ENCODE measurements around the gene CEACAM1. TPM values are rescaled to one million over a fixed set of nuclear protein-coding genes. Genes with fewer than 3 reads are reported as not detected.

Gene CEACAM1
- total and polyA plus RNA-seq, 9 of the 15 experiments (the other 6 are each of a cell fraction or from before 2014, with no cell fraction given) = 0.04 to 0.16 (median 0.10) TPM; not detected in 1

DNA sequence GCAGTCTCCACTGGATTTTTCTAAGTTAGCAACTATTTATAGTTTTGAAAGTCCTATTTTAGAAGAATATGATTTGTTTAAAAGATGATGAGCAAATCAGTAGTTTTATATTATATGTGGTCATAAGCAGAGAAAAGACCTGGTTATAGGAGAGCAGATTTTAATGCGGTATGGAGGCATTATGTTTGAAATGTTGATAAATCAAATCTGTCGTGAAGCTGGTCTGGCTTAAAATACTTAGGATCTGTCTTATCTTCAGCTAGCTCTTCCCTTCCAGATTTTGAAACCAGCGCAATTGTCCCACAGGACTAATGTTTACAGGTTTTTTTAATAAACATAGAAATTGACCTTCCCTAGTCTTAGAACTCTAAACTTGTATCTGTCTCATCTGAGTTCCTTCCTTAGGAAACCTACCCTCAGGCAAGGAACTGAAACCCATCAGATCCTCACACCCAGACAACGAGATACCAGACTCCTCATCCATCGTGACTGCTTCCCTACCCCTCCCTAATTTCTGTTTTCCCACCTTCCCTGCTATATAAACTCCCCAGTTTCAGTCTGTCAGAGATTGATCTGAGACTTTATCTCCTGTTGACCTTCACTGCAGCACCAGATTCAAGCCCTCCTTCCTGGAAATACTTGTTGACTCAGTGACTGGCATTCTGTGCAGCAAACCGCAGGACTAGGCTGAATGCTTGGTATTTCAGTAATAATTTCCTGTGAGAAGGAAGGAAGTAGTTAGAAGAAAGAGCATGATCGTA lies 47.8 kb downstream of the CEACAM1 start (continued):
- TF ChIP-seq TAF15 (IDR thresholded peaks at IDR 0.05; ENCODE audit: low read depth, low read length) = no peak
- no peak for TF ChIP-seq ZFP30 (CRISPR knock-in tag; IDR thresholded peaks at IDR 0.05; ENCODE audit: borderline replicate concordance)
- no peak for TF ChIP-seq LARP7 (IDR thresholded peaks at IDR 0.05)
- TF ChIP-seq CHCHD3 (CRISPR knock-in tag; IDR thresholded peaks at IDR 0.05) = no peak
- no peak for TF ChIP-seq IFI16 (CRISPR knock-in tag; IDR thresholded peaks at IDR 0.05)
- no peak for TF ChIP-seq SMAD1 (IDR thresholded peaks at IDR 0.05; ENCODE audit: low read depth, low read length, partially characterized antibody)
- TF ChIP-seq HEY1 (CRISPR knock-in tag; IDR thresholded peaks at IDR 0.05; ENCODE audit: borderline replicate concordance) = no peak
- no peak for TF ChIP-seq TCF3 (CRISPR knock-in tag; IDR thresholded peaks at IDR 0.05)
- TF ChIP-seq NFYB (IDR thresholded peaks at IDR 0.05; ENCODE audit: extremely low read depth, insufficient read length) = no peak
- no peak for TF ChIP-seq SMARCA5 (IDR thresholded peaks at IDR 0.05)
- TF ChIP-seq, protein P1, sequence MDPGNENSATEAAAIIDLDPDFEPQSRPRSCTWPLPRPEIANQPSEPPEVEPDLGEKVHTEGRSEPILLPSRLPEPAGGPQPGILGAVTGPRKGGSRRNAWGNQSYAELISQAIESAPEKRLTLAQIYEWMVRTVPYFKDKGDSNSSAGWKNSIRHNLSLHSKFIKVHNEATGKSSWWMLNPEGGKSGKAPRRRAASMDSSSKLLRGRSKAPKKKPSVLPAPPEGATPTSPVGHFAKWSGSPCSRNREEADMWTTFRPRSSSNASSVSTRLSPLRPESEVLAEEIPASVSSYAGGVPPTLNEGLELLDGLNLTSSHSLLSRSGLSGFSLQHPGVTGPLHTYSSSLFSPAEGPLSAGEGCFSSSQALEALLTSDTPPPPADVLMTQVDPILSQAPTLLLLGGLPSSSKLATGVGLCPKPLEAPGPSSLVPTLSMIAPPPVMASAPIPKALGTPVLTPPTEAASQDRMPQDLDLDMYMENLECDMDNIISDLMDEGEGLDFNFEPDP (CRISPR knock-in tag; IDR thresholded peaks at IDR 0.05) = no peak
- TF ChIP-seq, protein P2, sequence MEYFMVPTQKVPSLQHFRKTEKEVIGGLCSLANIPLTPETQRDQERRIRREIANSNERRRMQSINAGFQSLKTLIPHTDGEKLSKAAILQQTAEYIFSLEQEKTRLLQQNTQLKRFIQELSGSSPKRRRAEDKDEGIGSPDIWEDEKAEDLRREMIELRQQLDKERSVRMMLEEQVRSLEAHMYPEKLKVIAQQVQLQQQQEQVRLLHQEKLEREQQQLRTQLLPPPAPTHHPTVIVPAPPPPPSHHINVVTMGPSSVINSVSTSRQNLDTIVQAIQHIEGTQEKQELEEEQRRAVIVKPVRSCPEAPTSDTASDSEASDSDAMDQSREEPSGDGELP (CRISPR knock-in tag; IDR thresholded peaks at IDR 0.05; ENCODE audit: borderline replicate concordance) = no peak
- TF ChIP-seq, protein P3, sequence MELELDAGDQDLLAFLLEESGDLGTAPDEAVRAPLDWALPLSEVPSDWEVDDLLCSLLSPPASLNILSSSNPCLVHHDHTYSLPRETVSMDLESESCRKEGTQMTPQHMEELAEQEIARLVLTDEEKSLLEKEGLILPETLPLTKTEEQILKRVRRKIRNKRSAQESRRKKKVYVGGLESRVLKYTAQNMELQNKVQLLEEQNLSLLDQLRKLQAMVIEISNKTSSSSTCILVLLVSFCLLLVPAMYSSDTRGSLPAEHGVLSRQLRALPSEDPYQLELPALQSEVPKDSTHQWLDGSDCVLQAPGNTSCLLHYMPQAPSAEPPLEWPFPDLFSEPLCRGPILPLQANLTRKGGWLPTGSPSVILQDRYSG (tag; conservative IDR thresholded peaks at IDR 0.05; ENCODE audit: low read depth) = no peak
- no peak for TF ChIP-seq GABPB1 (CRISPR knock-in tag; IDR thresholded peaks at IDR 0.05)
- TF ChIP-seq FOSL1 (tag; conservative IDR thresholded peaks at IDR 0.05) = 0 out of 2 replicates have a peak, but pooled peaks have one; percentile 25
- TF ChIP-seq FOXA3 (CRISPR knock-in tag; conservative IDR thresholded peaks at IDR 0.05 in 1 of 2, IDR thresholded peaks at IDR 0.05 in 1 of 2) = peak in 1 of 2 experiments; percentile 98; a peak in 3 of 4 replicates
- TF ChIP-seq, protein P4, sequence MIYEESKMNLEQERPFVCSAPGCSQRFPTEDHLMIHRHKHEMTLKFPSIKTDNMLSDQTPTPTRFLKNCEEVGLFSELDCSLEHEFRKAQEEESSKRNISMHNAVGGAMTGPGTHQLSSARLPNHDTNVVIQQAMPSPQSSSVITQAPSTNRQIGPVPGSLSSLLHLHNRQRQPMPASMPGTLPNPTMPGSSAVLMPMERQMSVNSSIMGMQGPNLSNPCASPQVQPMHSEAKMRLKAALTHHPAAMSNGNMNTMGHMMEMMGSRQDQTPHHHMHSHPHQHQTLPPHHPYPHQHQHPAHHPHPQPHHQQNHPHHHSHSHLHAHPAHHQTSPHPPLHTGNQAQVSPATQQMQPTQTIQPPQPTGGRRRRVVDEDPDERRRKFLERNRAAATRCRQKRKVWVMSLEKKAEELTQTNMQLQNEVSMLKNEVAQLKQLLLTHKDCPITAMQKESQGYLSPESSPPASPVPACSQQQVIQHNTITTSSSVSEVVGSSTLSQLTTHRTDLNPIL (CRISPR knock-in tag; IDR thresholded peaks at IDR 0.05) = no peak
- TF ChIP-seq, protein P5, sequence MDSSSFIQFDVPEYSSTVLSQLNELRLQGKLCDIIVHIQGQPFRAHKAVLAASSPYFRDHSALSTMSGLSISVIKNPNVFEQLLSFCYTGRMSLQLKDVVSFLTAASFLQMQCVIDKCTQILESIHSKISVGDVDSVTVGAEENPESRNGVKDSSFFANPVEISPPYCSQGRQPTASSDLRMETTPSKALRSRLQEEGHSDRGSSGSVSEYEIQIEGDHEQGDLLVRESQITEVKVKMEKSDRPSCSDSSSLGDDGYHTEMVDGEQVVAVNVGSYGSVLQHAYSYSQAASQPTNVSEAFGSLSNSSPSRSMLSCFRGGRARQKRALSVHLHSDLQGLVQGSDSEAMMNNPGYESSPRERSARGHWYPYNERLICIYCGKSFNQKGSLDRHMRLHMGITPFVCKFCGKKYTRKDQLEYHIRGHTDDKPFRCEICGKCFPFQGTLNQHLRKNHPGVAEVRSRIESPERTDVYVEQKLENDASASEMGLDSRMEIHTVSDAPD (CRISPR knock-in tag; IDR thresholded peaks at IDR 0.05) = no peak
- peak; percentile 13 for TF ChIP-seq MEIS2 (IDR thresholded peaks at IDR 0.05; ENCODE audit: partially characterized antibody)
- TF ChIP-seq RBM34 (IDR thresholded peaks at IDR 0.05; ENCODE audit: borderline replicate concordance, insufficient read depth, low read length) = no peak
- peak; percentile 59 to 79; a peak in 2 of 4 replicates for TF ChIP-seq ETV6 (IDR thresholded peaks at IDR 0.05; ENCODE audit: borderline replicate concordance in 1 of 2, low read depth in 2 of 2, low read length in 1 of 2)
- no peak for TF ChIP-seq ETV6 (CRISPR knock-in tag; IDR thresholded peaks at IDR 0.05; ENCODE audit: borderline replicate concordance)

All from K562 (cell line).